ENCODE data around the gene MYRF.

Gene MYRF

DNA sequence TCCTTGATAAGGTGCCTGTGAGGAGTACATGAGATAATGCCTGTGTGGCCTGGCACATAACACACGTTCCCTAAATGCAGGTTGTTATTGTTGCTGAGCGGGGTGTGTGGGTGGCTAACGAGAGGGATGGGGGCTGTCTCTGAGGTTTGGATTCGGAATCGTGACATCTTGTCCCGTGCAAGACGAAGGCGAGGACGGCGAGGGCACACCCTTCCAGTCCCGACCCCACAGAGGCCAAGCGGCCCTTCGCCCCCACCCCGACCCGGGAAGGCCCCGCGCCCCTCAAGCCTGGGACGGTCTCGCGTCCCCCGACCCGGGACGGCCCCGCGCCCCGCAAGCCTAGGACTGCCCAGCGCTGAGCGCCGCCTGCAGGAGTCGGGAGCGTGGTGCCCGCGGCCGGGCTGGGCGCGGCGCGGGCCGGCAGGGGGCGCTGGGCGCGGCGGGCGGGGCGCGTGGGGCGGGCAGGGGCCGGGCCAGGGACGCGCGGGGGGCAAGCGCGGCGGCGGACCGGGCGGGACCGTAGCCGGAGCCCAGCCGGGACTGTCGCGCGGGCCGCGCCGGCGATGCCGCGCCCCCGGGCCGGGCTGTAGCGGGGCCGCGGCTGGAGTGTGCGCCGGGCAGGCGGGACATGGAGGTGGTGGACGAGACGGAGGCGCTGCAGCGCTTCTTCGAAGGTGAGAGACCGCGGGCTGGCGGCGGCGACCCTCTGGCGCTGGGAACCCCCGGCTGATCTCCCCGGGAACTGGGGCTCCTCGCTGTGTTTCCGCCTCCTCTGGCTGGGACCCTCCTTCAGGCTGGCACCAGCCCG, at the start of gene MYRF:
Gene MYRF (plus strand): TSS at position 520 of the 808 bp plus-strand sequence. CDS start 109 bp downstream, at position 629.
- FAIRE-seq (no peak), DNase-seq (ENCODE audit: extremely low spot score, insufficient read length, low read depth) (no peak)

DNA sequence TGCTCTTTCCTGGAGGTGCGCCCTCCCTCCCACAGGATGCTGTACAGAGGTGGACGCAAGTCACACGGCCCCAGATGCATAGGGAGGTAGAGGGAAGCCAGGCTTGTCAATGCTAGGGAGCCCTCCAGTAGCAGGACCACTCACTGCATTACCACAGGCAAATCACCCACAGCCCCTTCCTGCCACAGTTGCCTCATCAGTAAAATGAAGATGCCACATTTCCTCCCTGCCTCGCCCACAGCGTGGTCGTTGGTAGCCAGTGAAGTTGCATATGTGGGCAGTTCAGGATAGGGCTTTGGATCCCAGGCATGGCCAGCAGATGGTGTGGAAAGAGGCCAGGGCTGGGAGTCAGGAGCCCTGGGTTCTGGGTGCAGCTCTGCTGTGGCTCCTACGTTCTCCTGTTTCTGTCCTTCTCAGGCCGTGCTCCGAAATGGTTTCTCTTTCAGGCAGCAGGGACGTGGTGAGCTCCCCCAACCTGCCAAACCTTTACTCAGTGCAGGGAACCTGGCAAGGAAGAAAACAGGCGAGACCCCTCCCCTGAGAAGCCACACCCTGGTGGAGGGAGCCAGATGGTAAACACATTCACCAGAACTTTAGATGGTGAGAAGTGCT, 49.6 kb upstream of the MYRF start:
- no peak for FAIRE-seq
- DNase-seq (ENCODE audit: extremely low spot score, insufficient read length, low read depth), result no peak

DNA sequence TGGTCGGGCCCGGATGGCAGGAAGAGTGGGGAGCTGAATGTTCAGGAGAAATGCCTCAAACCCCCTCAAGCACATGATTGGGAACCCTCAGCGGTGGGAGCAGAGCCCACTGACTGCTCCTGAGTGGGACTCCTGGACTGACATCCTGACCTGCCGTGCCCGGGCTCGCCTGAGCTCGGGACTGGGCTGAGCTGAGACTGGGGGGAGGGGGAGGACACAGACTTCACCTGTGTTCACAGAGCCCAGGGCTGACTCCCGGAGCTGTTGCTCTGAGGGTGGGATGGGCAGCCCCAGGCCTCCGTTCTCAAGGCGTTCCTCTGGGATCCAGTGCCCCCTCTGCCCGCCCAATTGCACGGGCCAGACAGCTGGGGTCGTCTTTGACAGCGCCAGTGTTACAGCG, 47.6 kb upstream of the MYRF start:
- FAIRE-seq, result no peak
- DNase-seq (ENCODE audit: extremely low spot score, insufficient read length, low read depth), result no peak

DNA sequence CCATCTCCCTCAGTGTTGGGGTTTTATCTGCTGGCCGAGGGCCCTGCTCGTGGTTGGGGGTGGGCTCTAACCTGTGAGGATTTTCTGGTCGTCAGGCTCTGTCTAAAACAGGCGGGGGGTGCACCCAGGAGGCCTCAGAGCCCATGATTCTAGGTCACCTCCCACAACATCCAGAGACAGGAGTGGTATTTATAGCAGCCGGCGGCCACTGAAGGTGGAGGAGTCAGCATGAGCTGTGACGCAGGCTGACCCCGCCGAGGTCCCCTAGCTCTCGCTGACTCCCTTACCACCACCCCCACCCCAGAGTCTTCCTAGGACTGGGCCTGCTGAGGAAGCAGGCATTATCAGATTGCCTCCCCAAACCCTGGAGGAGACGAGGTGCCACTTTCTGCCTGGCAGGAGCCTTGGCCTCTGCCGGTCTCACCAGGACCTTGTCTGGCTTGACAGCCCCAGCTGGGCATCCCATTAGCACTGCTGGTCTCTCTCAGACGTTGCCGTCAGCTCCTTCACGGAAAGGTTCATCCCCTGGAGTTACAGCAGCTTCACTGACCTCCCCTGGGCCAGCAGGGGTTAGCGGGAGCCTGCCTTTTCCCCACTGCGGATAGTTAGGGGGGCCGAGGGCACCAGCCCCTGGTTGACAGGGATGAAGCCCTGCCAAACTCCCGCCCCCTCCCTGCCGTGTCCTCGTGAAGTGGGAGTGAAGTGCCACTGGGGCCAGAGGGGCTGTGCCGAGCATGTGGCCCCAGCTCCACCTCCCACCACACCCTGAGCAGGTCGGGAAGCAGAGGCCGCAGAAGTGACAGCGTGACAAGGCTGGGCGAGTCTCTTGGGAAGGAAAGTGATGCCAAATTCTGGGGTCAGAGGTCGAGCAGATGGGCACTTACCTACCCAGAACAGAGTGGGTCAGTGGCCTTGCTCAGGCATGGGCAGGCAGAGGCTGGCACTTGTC, 45.7 kb upstream of the MYRF start:
- no peak for FAIRE-seq
- DNase-seq (ENCODE audit: extremely low spot score, insufficient read length, low read depth), result no peak

DNA sequence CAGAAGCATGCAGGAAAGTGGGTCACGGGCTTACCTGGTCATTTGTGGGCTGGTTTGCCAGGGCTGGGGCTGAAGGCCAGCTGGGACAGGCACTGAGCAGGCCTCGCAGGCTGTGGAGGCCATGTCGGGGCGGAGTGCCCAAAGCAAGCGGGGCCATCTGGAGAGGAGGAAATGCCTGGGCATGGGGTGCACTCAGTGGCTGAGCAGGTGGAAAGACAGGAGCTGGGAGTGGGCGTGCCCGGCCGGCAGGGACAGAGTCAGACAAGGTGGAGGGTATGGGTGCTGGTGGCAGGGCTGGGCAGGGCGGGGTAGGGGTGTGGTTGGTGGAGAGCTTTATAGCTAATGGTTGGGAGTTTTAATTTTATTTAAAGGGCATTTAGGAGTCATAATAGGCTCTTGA, 44.9 kb upstream of the MYRF start:
- DNase-seq (ENCODE audit: extremely low spot score, insufficient read length, low read depth) (no peak), FAIRE-seq (no peak)

DNA sequence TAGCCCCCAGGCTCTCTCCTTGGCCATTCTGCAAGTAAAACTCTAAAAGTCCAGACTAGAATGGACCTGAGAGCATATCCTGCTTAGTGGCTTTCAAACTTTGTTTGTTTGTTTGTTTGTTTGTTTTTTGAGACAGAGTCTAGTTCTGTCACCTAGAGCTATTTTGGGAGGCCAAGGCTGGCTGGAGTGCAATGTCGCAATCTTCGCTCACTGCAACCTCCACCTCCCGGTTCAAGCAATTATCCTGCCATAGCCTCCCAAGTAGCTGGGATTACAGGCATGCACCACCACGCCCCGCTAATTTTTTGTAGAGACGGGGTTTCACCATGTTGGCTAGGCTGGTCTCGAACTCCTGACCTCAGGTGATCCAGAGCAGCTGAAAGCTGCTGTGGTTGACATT, 43.3 kb upstream of the MYRF start:
- no peak for FAIRE-seq

DNA sequence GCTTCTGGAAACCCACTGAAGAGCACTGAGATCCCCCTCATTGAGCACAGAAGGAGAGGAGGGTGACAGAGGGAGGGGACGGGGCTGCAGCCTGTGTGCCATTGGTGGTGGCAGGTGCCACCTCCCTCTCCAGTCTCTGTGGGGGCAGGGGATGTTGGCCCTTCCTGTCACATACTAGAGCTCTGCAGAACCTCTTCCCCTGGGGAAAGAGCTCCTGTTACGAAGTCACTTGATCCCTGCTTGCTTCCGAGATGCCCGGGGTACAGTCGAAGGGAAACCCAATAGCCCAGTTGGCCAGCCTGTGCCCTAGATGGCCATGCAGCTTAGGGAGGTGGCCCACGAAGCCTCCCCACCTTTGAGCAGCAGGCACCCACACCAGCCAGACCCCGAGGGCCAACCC, 42.9 kb upstream of the MYRF start:
- FAIRE-seq, result no peak

More for the DNA sequence above, 43.3 kb upstream of the MYRF start:
- DNase-seq (ENCODE audit: extremely low spot score, insufficient read length, low read depth), result no peak

DNA sequence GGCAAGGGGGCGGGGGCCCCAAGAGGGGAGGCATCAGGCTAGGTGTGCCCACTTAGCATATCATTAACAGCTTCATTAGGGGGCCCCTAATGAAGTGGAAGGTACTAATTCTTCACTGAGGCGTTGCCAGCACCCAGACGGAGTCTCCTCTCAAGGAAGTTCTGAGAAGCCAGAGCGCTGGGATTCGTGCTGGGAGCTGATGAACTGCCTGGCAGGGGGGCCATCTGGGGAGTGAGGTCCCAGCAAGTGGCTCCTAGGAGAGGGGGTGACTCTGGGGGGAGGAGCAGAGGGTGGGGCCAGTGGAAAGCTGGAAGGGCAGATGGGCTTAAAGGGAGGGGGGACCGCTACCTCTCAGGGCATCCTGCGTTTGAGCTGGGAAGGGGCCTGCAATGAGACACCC, 42.4 kb upstream of the MYRF start:
- FAIRE-seq, result no peak
- DNase-seq (ENCODE audit: extremely low spot score, insufficient read length, low read depth), result no peak

More for the DNA sequence above, 42.9 kb upstream of the MYRF start:
- no peak for DNase-seq (ENCODE audit: extremely low spot score, insufficient read length, low read depth)

DNA sequence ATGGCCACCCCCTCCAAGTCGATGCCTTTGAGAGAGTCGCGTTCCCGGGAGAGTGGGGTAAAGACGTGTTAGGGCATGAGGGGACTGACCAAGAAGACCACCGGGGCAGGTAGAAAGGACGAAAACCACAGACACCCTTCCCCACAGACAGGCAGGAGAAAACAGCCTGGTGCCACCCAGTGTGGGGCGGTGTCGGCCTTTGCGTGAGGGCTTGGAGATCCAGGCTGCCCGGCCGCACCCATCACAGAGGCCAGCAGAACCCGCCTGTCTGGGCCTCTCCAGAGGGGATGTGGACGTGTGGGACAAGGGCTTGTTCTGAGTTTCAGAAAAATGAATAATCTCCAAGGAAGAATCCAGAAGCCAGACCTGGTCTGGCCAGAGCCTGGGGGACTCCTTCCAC, 41.4 kb upstream of the MYRF start:
- DNase-seq (ENCODE audit: extremely low spot score, insufficient read length, low read depth) (no peak), FAIRE-seq (no peak)

DNA sequence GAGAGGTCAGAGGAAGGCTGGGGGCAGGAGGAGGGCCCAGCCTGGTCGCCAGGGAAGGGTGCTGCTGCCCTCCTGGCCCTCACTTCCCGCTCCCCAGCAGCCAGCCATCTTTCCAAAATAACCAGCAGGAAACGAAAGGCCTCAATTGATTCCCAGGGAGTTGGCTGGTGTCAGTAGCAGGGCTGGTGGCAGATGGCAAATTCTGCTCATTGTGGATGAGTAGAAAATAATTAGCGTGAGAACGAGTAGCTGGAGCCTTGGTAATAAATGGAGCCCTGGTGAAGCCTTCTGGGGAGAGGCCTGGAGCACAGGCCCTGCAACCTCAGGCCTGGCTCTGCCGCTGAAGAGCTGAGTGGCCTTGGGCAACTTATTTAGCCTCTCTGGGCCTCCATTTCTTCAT, 40.9 kb upstream of the MYRF start:
- DNase-seq (ENCODE audit: extremely low spot score, insufficient read length, low read depth), result no peak
- FAIRE-seq, result no peak

DNA sequence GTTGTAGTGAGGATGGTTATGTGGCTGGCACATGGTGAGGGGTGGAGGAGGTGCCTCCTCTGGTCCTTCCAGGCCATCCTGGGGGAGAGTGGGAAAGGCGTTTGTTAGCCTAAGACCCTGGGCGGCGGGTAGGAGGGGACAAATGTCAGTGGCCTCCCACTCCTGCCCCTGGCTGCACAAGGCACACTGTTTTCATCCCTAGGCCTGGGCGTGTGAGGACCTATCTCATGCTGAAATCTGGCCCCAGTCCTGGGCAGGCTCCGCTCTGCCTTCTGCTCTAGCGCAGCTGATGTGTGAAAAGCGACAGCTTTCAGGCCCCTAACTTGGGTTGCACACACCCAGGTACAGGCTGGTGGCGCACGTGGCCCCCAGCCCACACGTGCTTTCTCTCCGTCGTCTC, 40.1 kb upstream of the MYRF start:
- FAIRE-seq, result no peak

DNA sequence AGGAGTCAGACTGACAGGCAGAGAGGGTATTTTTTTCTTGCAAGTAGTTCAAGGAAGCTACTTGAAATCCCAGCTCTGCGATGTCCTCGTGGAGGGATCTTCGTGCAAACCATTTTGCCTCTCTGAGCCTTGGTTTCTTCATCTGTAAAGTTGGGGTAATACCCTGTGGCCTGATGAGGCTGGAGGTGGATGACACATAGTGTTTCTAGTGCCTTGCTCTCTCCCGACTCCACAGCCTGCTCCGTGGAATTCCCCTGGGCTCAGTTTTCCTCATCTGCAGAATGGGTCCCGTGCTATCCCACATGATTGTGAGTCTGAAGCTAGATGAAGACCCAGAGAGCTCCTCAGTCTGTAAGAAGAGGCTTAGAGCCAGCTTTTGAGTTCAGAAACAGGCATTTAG, 39.6 kb upstream of the MYRF start:
- no peak for FAIRE-seq
- no peak for DNase-seq (ENCODE audit: extremely low spot score, insufficient read length, low read depth)

More for the DNA sequence above, 40.1 kb upstream of the MYRF start:
- DNase-seq (ENCODE audit: extremely low spot score, insufficient read length, low read depth), result no peak

DNA sequence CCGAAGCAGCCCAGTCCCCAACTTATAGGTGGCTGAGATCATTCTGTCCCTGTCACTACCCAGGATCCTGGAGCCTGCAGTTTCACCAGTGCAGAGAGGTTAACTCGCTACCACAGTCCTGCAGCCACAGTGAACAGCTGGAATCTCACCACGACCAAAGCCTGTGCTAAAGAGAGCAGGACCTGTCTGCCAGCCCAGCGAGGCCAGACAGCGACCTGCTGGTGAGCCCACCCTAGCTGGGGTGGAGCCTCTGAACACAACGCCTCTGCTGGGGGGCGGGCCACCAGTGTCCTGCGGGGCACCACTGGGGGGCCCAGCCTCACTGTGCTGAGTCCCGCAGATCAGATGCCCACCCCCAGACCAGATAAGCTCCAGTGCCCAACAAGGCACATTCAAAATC, 39.0 kb upstream of the MYRF start:
- no peak for FAIRE-seq

DNA sequence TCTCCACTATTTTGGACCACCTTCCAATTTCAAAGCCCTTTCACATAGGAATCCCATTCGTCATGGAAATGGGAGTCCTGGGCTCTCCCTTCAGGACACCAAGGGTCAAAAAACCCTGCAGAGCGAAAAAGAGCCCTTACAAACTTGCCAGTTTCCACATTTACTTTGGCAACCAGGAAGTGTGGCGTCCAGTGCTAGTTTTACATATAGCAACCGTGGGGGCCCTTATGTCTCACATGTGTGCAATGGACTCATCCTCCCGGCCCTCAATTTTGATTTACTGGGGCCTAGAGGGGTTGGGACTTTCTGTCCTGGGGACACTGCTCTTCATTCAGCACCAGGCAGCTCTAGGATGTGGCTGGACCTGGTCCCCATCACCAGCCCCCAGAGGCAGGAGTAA, 38.5 kb upstream of the MYRF start:
- FAIRE-seq (no peak), DNase-seq (ENCODE audit: extremely low spot score, insufficient read length, low read depth) (no peak)

More for the DNA sequence above, 39.0 kb upstream of the MYRF start:
- no peak for DNase-seq (ENCODE audit: extremely low spot score, insufficient read length, low read depth)

DNA sequence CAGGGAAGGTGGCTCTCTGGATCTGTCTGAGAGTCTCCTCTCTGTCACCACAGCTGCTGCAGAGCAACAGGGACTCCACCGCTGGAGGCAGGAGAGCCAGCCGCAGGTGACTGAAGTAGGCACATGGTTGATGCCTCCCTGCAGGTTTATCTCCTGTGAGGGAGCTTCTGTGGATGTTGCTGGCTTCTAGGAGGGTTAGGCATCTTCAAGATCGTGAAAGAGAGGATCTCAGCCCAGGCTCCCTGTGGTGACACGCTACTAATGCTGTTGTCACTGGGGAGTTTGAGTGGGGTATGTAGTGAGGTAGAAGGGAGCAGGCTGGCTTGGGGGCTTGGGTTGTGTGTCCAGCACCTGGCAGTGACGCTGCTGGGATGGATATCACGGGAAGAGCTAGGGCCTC, 38.1 kb upstream of the MYRF start:
- FAIRE-seq (no peak), DNase-seq (ENCODE audit: extremely low spot score, insufficient read length, low read depth) (no peak)

DNA sequence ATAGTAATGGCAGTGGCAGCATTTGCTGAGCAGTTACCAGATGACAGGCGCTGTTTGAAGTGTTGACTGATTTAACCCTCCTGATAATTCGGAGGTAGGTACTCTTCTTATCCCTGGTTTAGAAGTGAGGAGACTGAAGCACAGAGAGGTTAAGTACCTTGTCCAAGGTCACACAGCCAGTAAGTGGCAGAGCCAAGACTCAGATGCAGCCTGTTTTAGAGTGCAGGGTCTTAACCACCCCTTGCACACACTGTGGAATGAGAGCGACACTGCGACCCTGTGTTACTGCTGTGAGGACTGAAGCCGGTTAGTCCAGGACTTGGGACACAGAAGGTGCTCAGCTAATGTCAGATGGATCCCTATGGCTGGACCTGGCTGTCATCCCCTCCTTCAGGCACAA, 37.5 kb upstream of the MYRF start:
- no peak for FAIRE-seq
- DNase-seq (ENCODE audit: extremely low spot score, insufficient read length, low read depth), result no peak

DNA sequence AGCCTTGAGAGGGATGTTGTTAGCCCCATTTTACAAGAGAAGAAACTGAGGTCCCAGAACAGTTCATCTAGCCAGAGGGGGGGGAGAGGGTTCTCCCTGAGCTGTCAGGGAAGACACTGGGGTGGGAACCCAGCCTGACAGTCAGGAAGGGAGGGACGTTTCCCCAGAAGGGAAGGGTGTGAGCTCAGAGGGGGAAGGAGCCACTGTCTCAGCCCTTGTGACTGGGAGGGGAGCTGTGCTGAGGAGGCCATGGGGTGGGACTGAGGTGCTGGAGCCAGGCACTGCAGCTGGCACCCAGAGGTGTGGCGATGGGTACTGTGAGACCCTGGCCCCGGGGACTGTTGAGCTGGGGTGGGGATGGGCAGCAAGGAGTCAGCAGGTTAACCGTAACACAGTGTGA, 36.6 kb upstream of the MYRF start:
- no peak for DNase-seq (ENCODE audit: extremely low spot score, insufficient read length, low read depth)
- no peak for FAIRE-seq

DNA sequence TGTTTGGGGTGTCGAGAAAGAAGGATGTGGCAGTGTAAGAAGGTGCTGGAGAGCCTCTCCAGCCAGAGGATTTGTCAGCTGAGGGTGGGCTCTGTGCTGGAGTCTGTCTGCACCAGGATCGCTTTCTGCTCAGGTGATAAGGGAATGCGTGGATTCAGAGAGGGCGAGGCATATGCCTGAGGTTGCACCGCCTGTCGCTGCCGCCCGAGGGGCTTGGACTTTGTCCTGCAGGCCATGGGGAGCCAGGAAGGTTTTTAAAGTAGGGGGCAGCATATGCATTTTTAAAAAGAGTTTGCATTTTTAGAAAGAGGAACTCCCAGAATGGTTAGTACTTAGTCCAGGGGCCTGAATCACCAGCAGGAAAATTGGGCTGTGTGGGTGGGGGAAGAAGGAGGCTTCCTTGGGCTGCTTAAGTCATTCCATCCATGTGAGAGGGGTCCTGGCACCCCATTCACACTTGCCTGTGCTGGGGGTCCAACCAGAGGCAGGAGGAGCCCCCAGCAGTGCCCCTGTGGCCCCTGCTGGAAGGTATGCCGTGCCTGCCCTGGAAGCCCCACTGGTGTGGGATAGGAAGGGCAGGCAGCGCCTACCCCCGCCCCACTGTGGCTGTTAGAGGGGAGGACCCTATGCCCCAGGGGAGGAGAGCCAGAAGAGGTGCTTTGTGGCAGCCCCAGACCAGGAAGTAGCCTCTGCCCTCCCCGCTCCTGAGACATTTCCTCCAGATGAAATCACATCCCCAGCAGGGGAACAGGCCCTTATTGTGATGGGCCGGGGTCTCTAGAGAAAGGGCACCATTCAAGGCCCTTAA, 35.8 kb upstream of the MYRF start:
- DNase-seq (ENCODE audit: extremely low spot score, insufficient read length, low read depth) (no peak), FAIRE-seq (no peak)

DNA sequence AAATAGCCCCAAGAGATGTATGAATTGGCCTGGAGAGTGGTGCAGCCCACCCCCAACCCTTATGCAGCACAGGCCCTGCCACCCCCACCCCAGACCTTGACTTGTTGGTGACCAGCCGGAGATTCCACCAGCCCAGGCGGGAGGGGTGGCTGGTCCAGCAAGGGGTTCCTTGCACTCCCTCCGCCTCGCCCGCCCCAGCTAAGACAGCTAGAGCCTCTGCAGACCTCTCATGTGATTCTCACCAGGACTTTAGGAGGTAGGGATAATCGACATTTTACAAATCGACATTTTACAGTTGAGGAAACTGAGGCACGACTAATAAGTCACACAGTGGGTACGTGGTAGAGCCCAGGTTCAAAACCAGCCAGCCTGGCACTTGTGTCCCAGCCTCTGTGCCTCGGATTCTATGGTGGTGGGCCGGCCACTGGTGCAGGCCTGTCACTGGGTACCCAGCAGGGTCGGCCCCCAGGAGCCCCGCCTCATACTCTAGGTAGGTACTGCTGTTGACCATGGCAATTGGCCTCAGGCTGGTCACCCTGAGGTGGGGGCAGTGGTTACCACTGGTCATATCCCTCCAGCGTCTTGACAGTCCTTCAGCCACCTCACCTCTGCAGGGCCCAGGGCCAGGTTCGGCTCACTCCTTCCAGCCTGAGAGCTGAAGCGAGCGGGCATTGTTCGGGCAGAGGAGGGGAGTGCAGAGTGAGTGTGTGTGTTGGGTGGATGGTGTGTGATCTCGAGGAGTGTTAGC, 35.0 kb upstream of the MYRF start:
- no peak for DNase-seq (ENCODE audit: extremely low spot score, insufficient read length, low read depth)
- FAIRE-seq, result no peak

All from GM18507 (cell line).